ENCODE data around the gene MLLT11.

DNA sequence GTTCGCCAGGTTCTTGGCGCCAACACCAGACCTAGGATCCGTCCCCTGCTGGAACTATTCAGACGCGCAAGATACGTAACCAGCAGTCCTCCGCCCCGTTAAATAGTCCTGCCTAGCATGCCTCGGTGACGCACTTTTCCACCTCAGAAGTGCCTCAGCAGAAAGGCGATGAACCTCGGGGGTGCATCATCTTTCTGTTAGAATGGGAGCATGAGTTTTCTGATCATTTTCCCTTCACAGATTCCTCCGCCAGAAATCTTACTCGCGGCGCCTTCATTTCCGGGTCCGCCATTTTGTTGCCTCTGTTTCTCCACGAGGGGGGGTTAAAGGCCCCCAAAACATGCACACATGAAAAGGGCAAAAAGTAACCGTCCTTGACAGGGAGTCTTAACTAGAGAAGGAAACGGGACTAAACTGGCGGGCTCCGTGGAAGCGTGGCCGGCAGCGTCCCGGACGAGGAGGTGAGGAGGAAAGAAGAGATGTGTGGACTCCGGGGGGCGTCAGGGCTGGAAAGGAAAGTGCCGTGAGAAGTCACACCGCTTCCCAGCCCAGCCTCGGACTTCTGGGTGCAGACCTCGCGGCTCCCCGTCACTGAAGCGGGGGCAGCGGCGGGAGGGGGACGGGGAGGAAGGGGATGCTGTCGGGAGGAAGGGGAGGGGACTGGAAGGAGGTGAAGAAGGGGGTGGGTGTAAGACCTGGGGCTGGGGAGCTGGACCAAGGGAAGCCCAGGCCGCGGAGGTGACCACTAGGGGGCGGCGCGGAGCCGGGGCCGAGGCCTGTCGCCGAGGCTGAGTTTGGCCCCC lies 10.5 kb downstream of the MLLT11 start, which contains the start of gene GABPB2:
- TF ChIP-seq, protein P1, sequence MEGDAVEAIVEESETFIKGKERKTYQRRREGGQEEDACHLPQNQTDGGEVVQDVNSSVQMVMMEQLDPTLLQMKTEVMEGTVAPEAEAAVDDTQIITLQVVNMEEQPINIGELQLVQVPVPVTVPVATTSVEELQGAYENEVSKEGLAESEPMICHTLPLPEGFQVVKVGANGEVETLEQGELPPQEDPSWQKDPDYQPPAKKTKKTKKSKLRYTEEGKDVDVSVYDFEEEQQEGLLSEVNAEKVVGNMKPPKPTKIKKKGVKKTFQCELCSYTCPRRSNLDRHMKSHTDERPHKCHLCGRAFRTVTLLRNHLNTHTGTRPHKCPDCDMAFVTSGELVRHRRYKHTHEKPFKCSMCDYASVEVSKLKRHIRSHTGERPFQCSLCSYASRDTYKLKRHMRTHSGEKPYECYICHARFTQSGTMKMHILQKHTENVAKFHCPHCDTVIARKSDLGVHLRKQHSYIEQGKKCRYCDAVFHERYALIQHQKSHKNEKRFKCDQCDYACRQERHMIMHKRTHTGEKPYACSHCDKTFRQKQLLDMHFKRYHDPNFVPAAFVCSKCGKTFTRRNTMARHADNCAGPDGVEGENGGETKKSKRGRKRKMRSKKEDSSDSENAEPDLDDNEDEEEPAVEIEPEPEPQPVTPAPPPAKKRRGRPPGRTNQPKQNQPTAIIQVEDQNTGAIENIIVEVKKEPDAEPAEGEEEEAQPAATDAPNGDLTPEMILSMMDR (IDR thresholded peaks at IDR 0.05; ENCODE audit: insufficient read depth, low read length, poor library complexity, severe bottlenecking) = peak; percentile 94
- TF ChIP-seq EZH2phosphoT487 (conservative IDR thresholded peaks at IDR 0.05; ENCODE audit: low read length) = no peak
